Activated naive CD4-positive, alpha-beta T cell treated with anti-CD3 and anti-CD28 coated beads, Interleukin-2, amount 50 U/mL, for 72 hours (primary cell): ENCODE data around the gene PDCD6IP. TPM values are rescaled to one million over a fixed set of nuclear protein-coding genes. Genes with fewer than 3 reads are reported as not detected.
"Not testable (repeated sequence)": the region's sequence is repeated elsewhere in the genome, so short reads cannot be mapped to it uniquely, and the experiment has no call there.

ENCODE experiments used
- ATAC-seq, 2 donors: fragments of 150-1000 bp; cut with Tn5 transposase; 2 replicates each; pipeline ENCODE4 v1.10.0; 2021; ENCODE audit warnings: mild to moderate bottlenecking in 2 of 2, moderate library complexity in 2 of 2
- DNase-seq, 2 donors: peaks; one replicate each; pipeline ENCODE4 v3.0.0; 2021 to 2022; ENCODE audit warnings: low spot score in 2 of 2
- H3K27ac Mint-ChIP-seq, 2 donors: one replicate each; pipeline ENCODE4 v1.8.0; 2022; ENCODE audit warnings: mild to moderate bottlenecking in 2 of 2, mixed read lengths in 2 of 2
- H3K36me3 Mint-ChIP-seq, 2 donors: one replicate each; pipeline ENCODE4 v1.8.0; 2022; ENCODE audit warnings: mixed read lengths in 2 of 2
- H3K9me3 Mint-ChIP-seq, 2 donors: one replicate each; pipeline ENCODE4 v1.8.0; 2022; ENCODE audit warnings: mixed read lengths in 2 of 2
- total RNA-seq, 2 donors: library from RNA; stranded (reverse); gene quantifications; one replicate each; pipeline ENCODE4 v1.2.3, GENCODE V29; 2022

PDCD6IP gene
- total RNA-seq, 2 donors from 2014 or later: 160 to 192 TPM

- DNase-seq: no peak
- no peaks in the 10 kb centered on the region for H3K9me3 Mint-ChIP-seq
- no peak for ATAC-seq
- H3K27ac Mint-ChIP-seq: no peak overlapping the region
- H3K36me3 Mint-ChIP-seq: peaks cover 12 to 14% of the 10 kb centered on the region in 2 donors
Observed at GRCh38 chr3:33826206-33826605, 27.8 kb downstream of the PDCD6IP start.

DNA sequence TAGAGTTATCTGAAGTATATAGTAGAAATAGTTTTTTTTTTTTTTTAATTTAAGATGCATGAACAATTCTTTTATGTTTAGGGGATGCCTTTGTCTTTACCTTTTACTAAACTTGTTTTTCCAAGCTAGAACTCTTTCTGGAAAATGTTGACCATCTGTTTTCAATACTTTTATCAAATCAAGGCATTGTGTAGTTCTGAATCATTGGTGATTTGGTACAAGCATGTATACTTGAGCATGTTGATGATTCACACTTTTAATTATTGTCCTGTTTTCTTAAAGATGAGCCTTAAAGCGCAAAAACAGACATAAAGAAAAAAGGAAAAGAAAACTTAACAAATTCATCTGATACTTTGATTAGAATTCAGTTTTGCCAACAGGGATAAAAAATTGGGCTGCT lies 28.3 kb downstream of the PDCD6IP start:
- H3K36me3 Mint-ChIP-seq: peaks cover 8 to 14% of the 10 kb centered on the region in 2 donors
- H3K27ac Mint-ChIP-seq: no peak overlapping the region
- H3K9me3 Mint-ChIP-seq: no peaks in the 10 kb centered on the region
- DNase-seq (no peak), ATAC-seq (no peak)

- ATAC-seq: no peak
Observed at GRCh38 chr3:33829720-33830119, 31.3 kb downstream of the PDCD6IP start.

GRCh38 chr3:33831053-33831452 lies 32.6 kb downstream of the PDCD6IP start:
- peak; percentile 54 to 78 for ATAC-seq

More at GRCh38 chr3:33829720-33830119, 31.3 kb downstream of the PDCD6IP start:
- Mint-ChIP-seq H3K9me3 (no peaks in the 10 kb centered on the region), H3K27ac (no peak overlapping the region), H3K36me3 (peaks cover 6 to 12% of the 10 kb centered on the region in 2 donors)
- DNase-seq: no peak

GRCh38 chr3:33833408-33834095 lies 35.1 kb downstream of the PDCD6IP start:
- Mint-ChIP-seq H3K27ac (peak overlapping the region in 1 of 2 donors; percentile 3), H3K36me3 (peaks cover 12 to 19% of the 10 kb centered on the region in 2 donors), H3K9me3 (no peaks in the 10 kb centered on the region)
- DNase-seq (no peak), ATAC-seq (peak in 1 of 2 donors; percentile 68)

More at GRCh38 chr3:33831053-33831452, 32.6 kb downstream of the PDCD6IP start:
- no peak for DNase-seq
- Mint-ChIP-seq H3K36me3 (peaks cover 11 to 16% of the 10 kb centered on the region in 2 donors), H3K9me3 (no peaks in the 10 kb centered on the region), H3K27ac (no peak overlapping the region)

DNA sequence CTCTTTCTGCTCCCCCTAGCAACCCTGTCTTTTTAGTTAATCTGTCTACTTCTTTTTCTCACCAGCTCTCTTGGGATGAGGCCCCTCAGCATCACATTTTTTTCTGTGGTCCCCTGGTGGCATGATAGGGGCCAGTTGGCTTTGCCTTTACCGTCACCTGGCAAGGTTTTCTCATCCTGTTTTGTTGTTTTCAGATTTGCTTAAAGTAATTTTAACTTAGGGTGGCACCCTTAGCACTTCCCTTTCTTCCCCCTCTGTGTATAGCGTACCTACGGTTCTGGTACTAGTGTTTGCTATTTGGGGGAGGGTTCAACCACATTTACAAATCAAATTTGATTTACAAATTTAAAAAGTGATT lies 35.6 kb downstream of the PDCD6IP start:
- DNase-seq (no peak), ATAC-seq (no peak)
- Mint-ChIP-seq H3K36me3 (peaks cover 12 to 22% of the 10 kb centered on the region in 2 donors), H3K9me3 (no peaks in the 10 kb centered on the region), H3K27ac (no peak overlapping the region)

GRCh38 chr3:33837182-33837581 lies 38.8 kb downstream of the PDCD6IP start:
- not testable (repeated sequence) for H3K27ac Mint-ChIP-seq, H3K9me3 Mint-ChIP-seq, ATAC-seq, DNase-seq
- H3K36me3 Mint-ChIP-seq: peaks cover 6 to 22% of the 10 kb centered on the region in 2 donors

- peaks cover 6 to 22% of the 10 kb centered on the region in 2 donors for H3K36me3 Mint-ChIP-seq
- no peak overlapping the region for H3K27ac Mint-ChIP-seq
- DNase-seq: no peak
- no peaks in the 10 kb centered on the region for H3K9me3 Mint-ChIP-seq
- no peak for ATAC-seq
Observed at GRCh38 chr3:33839283-33839682, 40.9 kb downstream of the PDCD6IP start.

GRCh38 chr3:33840179-33840578 lies 41.7 kb downstream of the PDCD6IP start:
- H3K27ac Mint-ChIP-seq: no peak overlapping the region
- H3K36me3 Mint-ChIP-seq: peaks cover 6 to 20% of the 10 kb centered on the region in 2 donors
- ATAC-seq (no peak), DNase-seq (no peak)
- no peaks in the 10 kb centered on the region for H3K9me3 Mint-ChIP-seq

DNA sequence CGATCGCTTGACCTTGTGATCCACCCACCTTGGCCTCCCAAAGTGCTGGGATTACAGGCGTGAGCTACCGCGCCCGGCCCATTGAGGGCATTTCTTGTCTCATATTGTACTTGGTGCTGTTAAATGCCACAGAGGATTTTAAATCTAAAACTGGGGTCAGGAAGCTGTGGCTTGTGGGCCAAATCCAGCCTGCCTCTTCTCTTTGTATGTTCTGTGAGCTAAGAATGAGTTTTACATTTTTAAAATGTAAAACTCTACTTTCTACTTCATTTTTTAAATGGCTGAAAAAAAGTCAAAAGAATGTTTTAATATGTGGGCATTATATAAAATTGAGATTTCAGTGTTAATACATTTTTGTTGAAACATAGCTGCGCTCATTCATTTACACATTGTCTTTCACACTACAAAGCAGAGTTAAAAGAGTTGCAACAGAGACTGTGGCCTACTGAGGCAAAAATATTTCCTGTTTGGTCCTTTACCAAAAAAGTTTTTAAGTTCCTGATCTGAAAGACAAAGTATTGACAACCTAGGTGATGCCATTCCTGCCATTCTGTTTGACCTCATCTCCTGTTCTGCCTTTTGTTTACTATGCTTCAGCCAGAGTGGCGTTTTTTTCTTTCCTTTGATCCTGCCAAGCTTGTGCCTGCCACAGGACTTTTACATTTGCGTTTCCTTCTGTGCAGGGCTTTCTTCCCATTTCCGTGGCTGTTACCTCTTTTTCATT lies 50.4 kb downstream of the PDCD6IP start:
- ATAC-seq (peak; percentile 29 to 42), DNase-seq (no peak)
- H3K27ac Mint-ChIP-seq: peak overlapping the region in 1 of 2 donors; percentile 9
- H3K36me3 Mint-ChIP-seq: peaks cover 4 to 26% of the 10 kb centered on the region in 2 donors
- no peaks in the 10 kb centered on the region for H3K9me3 Mint-ChIP-seq

- peak; percentile 57 to 63 for ATAC-seq
Observed at GRCh38 chr3:33850599-33850998, 52.2 kb downstream of the PDCD6IP start.

GRCh38 chr3:33855407-33855806 lies 57.0 kb downstream of the PDCD6IP start:
- not testable (repeated sequence) for H3K9me3 Mint-ChIP-seq, DNase-seq
- peak; percentile 82 to 95 for ATAC-seq
- peaks cover 19 to 25% of the 10 kb centered on the region in 2 donors for H3K36me3 Mint-ChIP-seq
- H3K27ac Mint-ChIP-seq: peak overlapping the region; percentile 31 to 73

More at GRCh38 chr3:33850599-33850998, 52.2 kb downstream of the PDCD6IP start:
- not testable (repeated sequence) for DNase-seq, H3K9me3 Mint-ChIP-seq
- Mint-ChIP-seq H3K27ac (peak overlapping the region in 1 of 2 donors; percentile 59), H3K36me3 (peaks cover 11 to 34% of the 10 kb centered on the region in 2 donors)

GRCh38 chr3:33855884-33856546 lies 57.6 kb downstream of the PDCD6IP start:
- Mint-ChIP-seq H3K9me3 (no peaks in the 10 kb centered on the region), H3K36me3 (peaks cover 16 to 25% of the 10 kb centered on the region in 2 donors)
- peak; percentile 39 to 58 for ATAC-seq

GRCh38 chr3:33857701-33858100 lies 59.3 kb downstream of the PDCD6IP start:
- peaks cover 15 to 25% of the 10 kb centered on the region in 2 donors for H3K36me3 Mint-ChIP-seq
- not testable (repeated sequence) for DNase-seq

More at GRCh38 chr3:33855884-33856546, 57.6 kb downstream of the PDCD6IP start:
- no peak for DNase-seq
- H3K27ac Mint-ChIP-seq: peak overlapping the region; percentile 31 to 73

GRCh38 chr3:33858131-33858530 lies 59.7 kb downstream of the PDCD6IP start:
- no peaks in the 10 kb centered on the region for H3K9me3 Mint-ChIP-seq
- no peak overlapping the region for H3K27ac Mint-ChIP-seq
- peaks cover 15 to 25% of the 10 kb centered on the region in 2 donors for H3K36me3 Mint-ChIP-seq
- ATAC-seq (no peak), DNase-seq (no peak)

More at GRCh38 chr3:33857701-33858100, 59.3 kb downstream of the PDCD6IP start:
- ATAC-seq, H3K9me3 Mint-ChIP-seq, H3K27ac Mint-ChIP-seq: not testable (repeated sequence)

- H3K27ac Mint-ChIP-seq: no peak overlapping the region
- no peaks in the 10 kb centered on the region for H3K9me3 Mint-ChIP-seq
- ATAC-seq (no peak), DNase-seq (no peak)
- peaks cover 9 to 16% of the 10 kb centered on the region in 2 donors for H3K36me3 Mint-ChIP-seq
Observed at GRCh38 chr3:33860373-33861050, 62.1 kb downstream of the PDCD6IP start.
